Activated naive CD4-positive, alpha-beta T cell treated with anti-CD3 and anti-CD28 coated beads, Interleukin-2, amount 10 ng/mL, durations not matched to agents 7 days and 5 days (primary cell): ENCODE measurements around the gene GAS5.
A peak's percentile ranks its signal among the peaks of the same experiment; 100 is the strongest.

Source experiments
- CTCF ChIA-PET: fragments of 350-600 bp; sonication (Branson Sonifier 250); formaldehyde crosslinking; loops from one replicate; lab custom pipeline; 2021; ENCODE audit warnings: antibody characterized with exemption; lab: Charles Lee
- DNase-seq: peaks from one replicate; pipeline ENCODE4 v3.0.0-alpha.2; 2020
- H3K27ac Mint-ChIP-seq: one replicate; pipeline ENCODE4 v1.8.0; 2021; ENCODE audit warnings: mild to moderate bottlenecking, moderate library complexity, mixed read lengths
- H3K27me3 Mint-ChIP-seq: one replicate; pipeline ENCODE4 v1.8.0; 2021; ENCODE audit warnings: mild to moderate bottlenecking, mixed read lengths
- H3K36me3 Mint-ChIP-seq: one replicate; pipeline ENCODE4 v1.8.0; 2021; ENCODE audit warnings: mixed read lengths
- H3K4me1 Mint-ChIP-seq: one replicate; pipeline ENCODE4 v1.8.0; 2021; ENCODE audit warnings: mixed read lengths
- H3K4me3 Mint-ChIP-seq: one replicate; pipeline ENCODE4 v1.8.0; 2021; ENCODE audit warnings: mild to moderate bottlenecking, moderate library complexity, mixed read lengths
- H3K9me3 Mint-ChIP-seq: one replicate; pipeline ENCODE4 v1.8.0; 2021; ENCODE audit warnings: mixed read lengths

The GAS5 gene

DNA sequence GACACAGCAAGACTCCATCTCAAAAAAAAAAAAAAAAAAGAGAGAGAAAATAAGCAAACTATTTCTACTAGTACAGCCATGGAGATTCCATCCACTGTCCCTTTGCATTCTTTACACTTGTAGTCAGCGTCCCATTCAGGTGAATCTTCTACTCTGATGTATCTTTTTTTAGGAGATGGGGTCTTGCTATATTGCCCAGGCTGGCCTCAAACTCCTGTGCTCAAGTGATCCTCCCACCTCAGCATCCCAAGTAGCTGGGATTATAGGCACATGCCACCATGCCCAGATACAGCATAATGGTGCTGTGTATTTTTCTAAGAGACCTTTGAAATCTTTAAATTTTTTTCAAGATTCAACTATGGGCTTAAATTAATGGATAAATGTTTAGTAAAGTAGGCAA lies 35.0 kb downstream of the GAS5 start:
- H3K4me3 Mint-ChIP-seq: no peak overlapping the region
- H3K27ac Mint-ChIP-seq: no peak overlapping the region
- H3K36me3 Mint-ChIP-seq: peaks cover 28% of the 10 kb centered on the region
- H3K9me3 Mint-ChIP-seq: no peaks in the 10 kb centered on the region
- H3K4me1 Mint-ChIP-seq: peaks cover 7% of the 10 kb centered on the region
- H3K27me3 Mint-ChIP-seq: no peaks in the 10 kb centered on the region
- CTCF ChIA-PET: no interaction called here
- DNase-seq: no peak

DNA sequence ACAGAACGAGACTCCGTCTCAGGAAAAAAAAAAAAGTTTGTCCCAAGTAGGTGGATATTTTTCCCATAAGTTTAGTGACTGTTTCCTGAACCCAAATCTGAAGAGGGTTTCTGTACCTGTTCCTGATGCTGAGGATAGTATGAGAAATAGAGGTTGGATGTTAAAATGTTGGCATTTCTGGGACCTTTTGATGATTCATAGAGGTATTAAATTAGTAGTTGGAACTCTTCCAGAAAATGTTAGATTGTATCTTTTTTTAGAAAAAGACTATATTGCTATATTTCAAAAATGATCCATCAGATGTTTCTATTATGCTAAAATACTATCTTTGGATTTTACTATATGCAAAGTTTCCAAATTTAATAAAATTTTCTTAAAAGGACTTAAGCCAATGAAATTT lies 40.2 kb downstream of the GAS5 start:
- Mint-ChIP-seq H3K4me3 (no peak overlapping the region), H3K36me3 (peaks cover 31% of the 10 kb centered on the region), H3K4me1 (peaks cover 43% of the 10 kb centered on the region), H3K27me3 (no peaks in the 10 kb centered on the region), H3K9me3 (no peaks in the 10 kb centered on the region), H3K27ac (no peak overlapping the region)
- CTCF ChIA-PET: interaction anchor here (1.4 to 6.9 kb wide), 2 partner anchors 392 to 398 kb away, joined by 3 to 55 read pairs; no protein-coding TSS in a partner anchor
- DNase-seq: no peak

DNA sequence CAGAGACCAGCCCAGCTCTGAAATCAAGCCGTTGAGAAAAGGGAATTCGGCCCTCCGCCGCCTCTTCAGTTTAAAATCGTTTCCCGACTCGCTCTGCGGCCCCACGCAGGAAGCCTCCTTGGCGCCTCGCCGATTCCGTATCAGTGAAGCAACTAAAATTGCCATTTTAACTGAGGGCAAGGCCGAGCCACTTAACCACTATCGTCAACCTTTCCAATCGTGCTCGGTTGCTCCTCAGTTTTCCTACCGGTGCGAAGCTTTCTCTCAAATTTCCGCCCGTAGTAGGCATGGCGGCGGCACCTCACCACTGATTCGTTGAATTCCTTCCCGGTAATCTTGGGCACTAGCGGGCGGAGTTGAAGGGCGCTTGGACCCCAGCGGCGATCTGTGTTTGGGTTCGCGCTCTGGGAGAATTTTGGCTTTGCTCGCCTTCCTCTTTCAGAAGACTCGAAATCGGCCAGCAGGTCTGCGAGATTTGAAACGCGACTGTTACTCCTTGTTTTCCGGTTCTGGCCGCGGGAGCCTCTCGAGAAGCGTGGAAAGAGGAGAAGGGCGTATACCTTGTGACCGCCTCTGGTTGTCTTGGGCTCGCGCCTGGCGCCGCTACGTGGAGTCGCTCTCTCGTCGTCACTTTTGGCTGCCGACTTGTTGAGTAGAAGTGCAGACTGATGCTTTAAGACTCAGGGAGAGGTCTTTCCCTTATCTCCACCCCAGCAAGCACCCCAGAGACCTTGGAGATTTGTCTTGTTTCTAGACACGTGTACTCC lies 43.3 kb downstream of the GAS5 start, which contains the start of the genes CENPL and DARS2:
CENPL (minus strand) TSS at position 569 of the 767 bp plus-strand sequence. CDS start 13,584 bp downstream, outside the sequence.
DARS2 (plus strand) TSS at position 359 of the 767 bp plus-strand sequence. CDS start 557 bp downstream, outside the sequence.
- H3K9me3 Mint-ChIP-seq: no peaks in the 10 kb centered on the region
- H3K27ac Mint-ChIP-seq: peak within 1 kb of the TSS; percentile 98
- peaks cover 67% of the 10 kb centered on the region for H3K4me1 Mint-ChIP-seq
- H3K4me3 Mint-ChIP-seq: peak within 1 kb of the TSS; percentile 85
- H3K36me3 Mint-ChIP-seq: peaks cover 42% of the 10 kb centered on the region
- peak; percentile 95 for DNase-seq
- no peaks in the 10 kb centered on the region for H3K27me3 Mint-ChIP-seq
- CTCF ChIA-PET: interaction anchor here (0.8 to 6.9 kb wide), 2 partner anchors 395 to 404 kb away, joined by 3 to 55 read pairs; no protein-coding TSS in a partner anchor

DNA sequence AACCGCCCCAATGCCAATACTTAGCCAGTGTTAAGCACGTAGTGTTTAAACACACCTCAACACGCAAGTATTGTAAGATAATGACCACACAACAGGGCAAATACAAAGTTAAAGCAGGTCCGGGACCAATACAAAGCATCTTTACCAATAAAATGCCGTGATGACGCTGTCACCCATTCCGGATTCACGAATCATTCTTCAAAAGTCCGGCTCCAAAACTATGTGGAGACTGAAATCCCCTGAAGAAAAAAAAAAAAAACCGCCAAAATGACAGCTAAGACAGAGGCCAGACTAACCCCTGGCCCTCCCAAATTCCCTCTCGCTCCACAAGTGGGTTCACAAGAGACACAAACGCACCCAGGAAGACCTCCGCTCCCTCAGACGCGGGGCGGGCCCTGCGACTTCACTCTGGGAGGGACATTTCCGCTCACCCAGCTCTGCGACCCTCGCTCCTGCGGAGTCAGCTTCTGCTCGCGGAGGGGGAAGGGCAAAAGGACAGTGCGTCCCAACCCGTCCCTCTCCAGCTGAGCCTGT lies 43.9 kb downstream of the GAS5 start:
- peaks cover 64% of the 10 kb centered on the region for H3K4me1 Mint-ChIP-seq
- H3K27ac Mint-ChIP-seq: peak overlapping the region; percentile 98
- peaks cover 39% of the 10 kb centered on the region for H3K36me3 Mint-ChIP-seq

DNA sequence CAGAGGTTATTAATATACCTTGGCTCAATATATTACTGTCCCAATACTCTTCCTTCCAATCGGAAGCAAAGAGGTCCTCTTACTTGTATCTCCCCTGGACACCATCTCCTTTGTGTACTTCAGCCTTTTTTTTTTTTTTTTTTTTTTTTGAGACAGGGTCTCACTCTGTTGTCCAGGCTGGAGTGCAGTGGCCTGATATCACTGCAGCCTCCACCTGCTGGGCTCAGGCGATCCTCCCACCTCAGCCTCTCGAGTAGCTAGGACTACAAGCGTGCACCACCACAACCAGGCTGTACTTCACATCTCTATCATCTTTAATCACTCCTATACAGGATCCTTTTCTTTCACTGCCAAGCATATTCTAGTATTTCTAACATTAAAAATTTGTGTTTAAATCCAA lies 46.1 kb downstream of the GAS5 start:
- DNase-seq: no peak
- Mint-ChIP-seq H3K27ac (no peak overlapping the region), H3K27me3 (no peaks in the 10 kb centered on the region), H3K9me3 (no peaks in the 10 kb centered on the region), H3K4me1 (peaks cover 56% of the 10 kb centered on the region), H3K4me3 (no peak overlapping the region), H3K36me3 (peaks cover 49% of the 10 kb centered on the region)
- CTCF ChIA-PET: no interaction called here

More for the DNA sequence above, 43.9 kb downstream of the GAS5 start:
- H3K27me3 Mint-ChIP-seq: no peaks in the 10 kb centered on the region
- no peak for DNase-seq
- CTCF ChIA-PET: interaction anchor here (6.9 kb wide), 1 partner anchor 394 kb away, joined by 55 read pairs; no protein-coding TSS in a partner anchor
- no peaks in the 10 kb centered on the region for H3K9me3 Mint-ChIP-seq
- H3K4me3 Mint-ChIP-seq: peak overlapping the region; percentile 85

DNA sequence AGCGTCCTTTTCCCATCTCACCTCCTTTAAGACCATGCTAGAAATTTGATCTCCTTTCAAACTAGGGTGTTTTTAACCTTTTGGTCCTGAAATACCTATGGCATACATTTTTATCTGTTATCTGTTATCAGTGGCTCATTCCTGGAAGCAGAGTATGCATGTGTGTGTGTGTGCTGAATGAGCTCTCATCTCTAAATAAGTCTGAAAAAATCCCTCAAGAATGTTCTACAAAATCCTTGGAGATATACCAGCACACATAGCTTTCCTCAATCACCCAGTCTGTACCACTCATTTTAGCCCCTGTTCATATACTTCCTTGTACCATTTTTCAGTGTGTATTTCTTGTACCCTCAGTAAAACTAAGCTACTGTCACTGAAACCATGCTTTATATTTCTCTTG lies 49.3 kb downstream of the GAS5 start:
- no peaks in the 10 kb centered on the region for H3K9me3 Mint-ChIP-seq
- no peak overlapping the region for H3K27ac Mint-ChIP-seq
- no peaks in the 10 kb centered on the region for H3K27me3 Mint-ChIP-seq
- H3K36me3 Mint-ChIP-seq: peaks cover 69% of the 10 kb centered on the region
- H3K4me3 Mint-ChIP-seq: no peak overlapping the region
- no peak for DNase-seq
- CTCF ChIA-PET: interaction anchor here (0.6 to 1.3 kb wide), 2 partner anchors 88 to 389 kb away, joined by 3 to 4 read pairs; no protein-coding TSS in a partner anchor
- H3K4me1 Mint-ChIP-seq: peaks cover 55% of the 10 kb centered on the region
